GM18873 (cell line): Measurements from ENCODE around the gene BRINP2.

Experiments
- ATAC-seq: cut with Tn5 transposase; IDR thresholded peaks from one replicate; pipeline ENCODE4 v1.9.1; 2021; ENCODE audit warnings: mild to moderate bottlenecking, moderate library complexity, moderate number of reproducible peaks; ENCODE audit not compliant: unreplicated experiment, low FRiP score

BRINP2 gene

GRCh38 chr1:177170756-177171535 is at the start of gene BRINP2:
BRINP2 (plus strand) TSS chr1:177170958; CDS start chr1:177229877, 58,919 bp downstream.
- peak; percentile 50 for ATAC-seq

GRCh38 chr1:177122461-177123251 is 48.1 kb upstream of the BRINP2 start:
- ATAC-seq = no peak

- no peak for ATAC-seq
Measured at GRCh38 chr1:177124577-177125278, 46.0 kb upstream of the BRINP2 start.

- ATAC-seq = no peak
Measured at GRCh38 chr1:177126267-177126666, 44.5 kb upstream of the BRINP2 start.

- ATAC-seq = no peak
Measured at GRCh38 chr1:177128665-177129281, 42.0 kb upstream of the BRINP2 start.

GRCh38 chr1:177130451-177130945 is 40.3 kb upstream of the BRINP2 start:
- ATAC-seq = no peak

- no peak for ATAC-seq
Measured at GRCh38 chr1:177131723-177132122, 39.0 kb upstream of the BRINP2 start.

GRCh38 chr1:177132141-177132540 is 38.6 kb upstream of the BRINP2 start:
- no peak for ATAC-seq

GRCh38 chr1:177133977-177134538 is 36.7 kb upstream of the BRINP2 start:
- ATAC-seq = no peak

- no peak for ATAC-seq
Measured at GRCh38 chr1:177135250-177135649, 35.5 kb upstream of the BRINP2 start.

- no peak for ATAC-seq
Measured at GRCh38 chr1:177137814-177138213, 32.9 kb upstream of the BRINP2 start.

GRCh38 chr1:177138347-177138746 is 32.4 kb upstream of the BRINP2 start:
- ATAC-seq = no peak

GRCh38 chr1:177142010-177142409 is 28.7 kb upstream of the BRINP2 start:
- ATAC-seq = no peak

- ATAC-seq = no peak
Measured at GRCh38 chr1:177142791-177143271, 27.9 kb upstream of the BRINP2 start.

GRCh38 chr1:177145106-177146070 is 25.4 kb upstream of the BRINP2 start:
- ATAC-seq = no peak

GRCh38 chr1:177146499-177146898 is 24.3 kb upstream of the BRINP2 start:
- ATAC-seq = no peak

- no peak for ATAC-seq
Measured at GRCh38 chr1:177162243-177162642, 8.5 kb upstream of the BRINP2 start.

- no peak for ATAC-seq
Measured at GRCh38 chr1:177163844-177164379, 6.8 kb upstream of the BRINP2 start.
